HepG2 (cell line): ENCODE results near the gene SH3BP5. TPM values are rescaled to one million over a fixed set of nuclear protein-coding genes. Genes with fewer than 3 reads are reported as not detected.

Experiments
- DNMT1 ChIP-seq: sonication (generic); formaldehyde crosslinking; IDR thresholded peaks from 2 replicates; pipeline ENCODE4 v1.5.1; 2020; ENCODE audit warnings: mild to moderate bottlenecking, missing genetic modification reagents
- EED ChIP-seq: sonication (generic); formaldehyde crosslinking; IDR thresholded peaks from 2 replicates; pipeline ENCODE4 v1.5.0; 2020; ENCODE audit warnings: mild to moderate bottlenecking, missing genetic modification reagents
- GABPA ChIP-seq, 2 experiments: IDR thresholded peaks; 2 replicates each; pipeline ENCODE4 v1.6.1; 2011 to 2016; ENCODE audit warnings: low read depth in 2 of 2, low read length in 1 of 2, missing biosample characterization in 1 of 2, missing genetic modification characterization in 1 of 2
- HIC2 ChIP-seq: sonication (generic); formaldehyde crosslinking; IDR thresholded peaks from 2 replicates; pipeline ENCODE4 v1.9.0; 2022; ENCODE audit warnings: low read depth, missing genetic modification reagents
- HMG20B ChIP-seq: conservative IDR thresholded peaks from 2 replicates; pipeline ENCODE4 v1.6.1; 2016; ENCODE audit warnings: missing genetic modification reagents, missing compliant biosample characterization
- IKZF4 ChIP-seq: sonication (generic); formaldehyde crosslinking; IDR thresholded peaks from 2 replicates; pipeline ENCODE4 v1.5.1; 2020; ENCODE audit warnings: borderline replicate concordance, mild to moderate bottlenecking, low read depth, missing genetic modification reagents; ENCODE audit errors: not compliant biosample characterization
- MAFK ChIP-seq, 2 experiments: IDR thresholded peaks in 1 of 2; conservative IDR thresholded peaks in 1 of 2; 2 replicates each; pipeline ENCODE4 v1.6.1; 2011; ENCODE audit warnings: improper control_type of control experiment in 2 of 2, low read length in 2 of 2
- POLR2A ChIP-seq, 2 experiments: IDR thresholded peaks; 2 replicates each; pipeline ENCODE4 v1.6.1; 2011; ENCODE audit warnings: low read depth in 2 of 2, low read length in 2 of 2, mild to moderate bottlenecking in 1 of 2, moderate library complexity in 1 of 2; ENCODE audit not compliant: insufficient read depth in 1 of 2
- PRMT3 ChIP-seq: sonication (generic); formaldehyde crosslinking; IDR thresholded peaks from 2 replicates; pipeline ENCODE4 v1.8.1; 2022; ENCODE audit warnings: low read depth, mild to moderate bottlenecking, moderate library complexity, missing genetic modification reagents, borderline replicate concordance
- SRY ChIP-seq: sonication (generic); formaldehyde crosslinking; IDR thresholded peaks from 2 replicates; pipeline ENCODE4 v1.8.0; 2022; ENCODE audit warnings: mild to moderate bottlenecking, missing genetic modification reagents
- TCF7 ChIP-seq: sonication (generic); IDR thresholded peaks from 2 replicates; pipeline ENCODE4 v1.6.1; 2016; ENCODE audit warnings: antibody characterized with exemption, low read depth
- TRAFD1 ChIP-seq: sonication (generic); formaldehyde crosslinking; IDR thresholded peaks from 2 replicates; pipeline ENCODE4 v1.5.1; 2020; ENCODE audit warnings: missing genetic modification reagents, mild to moderate bottlenecking, borderline replicate concordance
- YY1 ChIP-seq: IDR thresholded peaks from 2 replicates; pipeline ENCODE4 v1.6.1; 2011; ENCODE audit warnings: low read length, low read depth, moderate library complexity, mild to moderate bottlenecking; ENCODE audit not compliant: insufficient read depth, insufficient replicate concordance
- ZFAT ChIP-seq: sonication (generic); formaldehyde crosslinking; conservative IDR thresholded peaks from 2 replicates; pipeline ENCODE4 v1.8.1; 2023; ENCODE audit warnings: missing genetic modification reagents, inconsistent platforms
- ZNF709 ChIP-seq: sonication (generic); formaldehyde crosslinking; IDR thresholded peaks from 2 replicates; pipeline ENCODE4 v1.5.0; 2020; ENCODE audit warnings: mild to moderate bottlenecking, missing genetic modification reagents
- ZNF790 ChIP-seq: sonication (generic); formaldehyde crosslinking; IDR thresholded peaks from 2 replicates; pipeline ENCODE4 v1.8.0; 2022; ENCODE audit warnings: missing genetic modification reagents, mild to moderate bottlenecking, borderline replicate concordance
- polyA plus RNA-seq, 8 experiments: library from polyadenylated mRNA; depleted of rRNA in 3 of 8; stranded (reverse) in 7 of 8; unstranded in 1 of 8; fragments of >200 nt; fragmentation: Illumina TruSeq in 4 of 8; extraction: Trizol in 4 of 8; gene quantifications; 2 replicates each; pipeline versions ENCODE4 v1.2.1 to v1.2.3, GENCODE V29; 2011 to 2016; ENCODE audit warnings: low read depth in 4 of 8, missing spikeins in 1 of 8, mixed read lengths in 1 of 8; ENCODE audit not compliant: insufficient read depth in 1 of 8
- total RNA-seq, 5 experiments: library from RNA; depleted of rRNA; stranded (reverse); fragments of >200 nt; fragmentation: Illumina TruSeq; extraction: Trizol; gene quantifications; 2 replicates each; pipeline ENCODE4 v1.2.3, GENCODE V29; 2016; ENCODE audit warnings: low read depth in 1 of 5
- TF ChIP-seq, protein P1 (sequence below): sonication (generic); formaldehyde crosslinking; IDR thresholded peaks from 2 replicates; pipeline ENCODE4 v1.8.0; 2022; ENCODE audit warnings: mild to moderate bottlenecking, missing genetic modification reagents, borderline replicate concordance
- TF ChIP-seq, protein P2 (sequence below): sonication (generic); formaldehyde crosslinking; IDR thresholded peaks from 2 replicates; pipeline ENCODE4 v1.5.1; 2020; ENCODE audit warnings: mild to moderate bottlenecking, moderate library complexity, missing genetic modification reagents
- TF ChIP-seq, protein P3 (sequence below): sonication (generic); formaldehyde crosslinking; IDR thresholded peaks from 2 replicates; pipeline ENCODE4 v1.9.0; 2021; ENCODE audit warnings: missing genetic modification reagents, mild to moderate bottlenecking, borderline replicate concordance

SH3BP5 gene
- total and polyA plus RNA-seq, 2 of the 13 experiments (the other 11 are each of a cell fraction or from before 2014, with no cell fraction given), result 0.09 to 0.16 TPM

GRCh38 chr3:15205934-15206661 lies 126.3 kb downstream of the SH3BP5 start, which contains the start of gene CAPN7 (continued):
- no peak for TF ChIP-seq TRAFD1 (CRISPR knock-in tag)
- TF ChIP-seq YY1, result peak; percentile 59
- TF ChIP-seq PRMT3, result no peak; the same call in 1 of the 2 replicates
- no peak for TF ChIP-seq HMG20B
- TF ChIP-seq, protein P1, sequence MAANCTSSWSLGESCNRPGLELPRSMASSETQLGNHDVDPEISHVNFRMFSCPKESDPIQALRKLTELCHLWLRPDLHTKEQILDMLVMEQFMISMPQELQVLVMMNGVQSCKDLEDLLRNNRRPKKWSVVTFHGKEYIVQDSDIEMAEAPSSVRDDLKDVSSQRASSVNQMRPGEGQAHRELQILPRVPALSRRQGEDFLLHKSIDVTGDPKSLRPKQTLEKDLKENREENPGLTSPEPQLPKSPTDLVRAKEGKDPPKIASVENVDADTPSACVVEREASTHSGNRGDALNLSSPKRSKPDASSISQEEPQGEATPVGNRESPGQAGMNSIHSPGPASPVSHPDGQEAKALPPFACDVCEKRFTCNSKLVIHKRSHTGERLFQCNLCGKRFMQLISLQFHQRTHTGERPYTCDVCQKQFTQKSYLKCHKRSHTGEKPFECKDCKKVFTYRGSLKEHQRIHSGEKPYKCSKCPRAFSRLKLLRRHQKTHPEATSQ (CRISPR knock-in tag), result 0 out of 2 replicates have a peak, but pooled peaks have one; percentile 37
- TF ChIP-seq ZNF790 (CRISPR knock-in tag), result peak; percentile 15; the same call in 1 of the 2 replicates
- TF ChIP-seq GABPA (IDR thresholded peaks at IDR 0.05; ENCODE audit: low read depth, low read length), result no peak
- TF ChIP-seq GABPA (CRISPR knock-in tag; IDR thresholded peaks at IDR 0.05; ENCODE audit: low read depth), result no peak
- TF ChIP-seq POLR2A (IDR thresholded peaks at IDR 0.05; ENCODE audit: insufficient read depth in 1 of 2, low read depth in 2 of 2, low read length in 2 of 2), result peak; percentile 83 to 91
- TF ChIP-seq ZFAT (CRISPR knock-in tag), result no peak
- TF ChIP-seq, protein P2, sequence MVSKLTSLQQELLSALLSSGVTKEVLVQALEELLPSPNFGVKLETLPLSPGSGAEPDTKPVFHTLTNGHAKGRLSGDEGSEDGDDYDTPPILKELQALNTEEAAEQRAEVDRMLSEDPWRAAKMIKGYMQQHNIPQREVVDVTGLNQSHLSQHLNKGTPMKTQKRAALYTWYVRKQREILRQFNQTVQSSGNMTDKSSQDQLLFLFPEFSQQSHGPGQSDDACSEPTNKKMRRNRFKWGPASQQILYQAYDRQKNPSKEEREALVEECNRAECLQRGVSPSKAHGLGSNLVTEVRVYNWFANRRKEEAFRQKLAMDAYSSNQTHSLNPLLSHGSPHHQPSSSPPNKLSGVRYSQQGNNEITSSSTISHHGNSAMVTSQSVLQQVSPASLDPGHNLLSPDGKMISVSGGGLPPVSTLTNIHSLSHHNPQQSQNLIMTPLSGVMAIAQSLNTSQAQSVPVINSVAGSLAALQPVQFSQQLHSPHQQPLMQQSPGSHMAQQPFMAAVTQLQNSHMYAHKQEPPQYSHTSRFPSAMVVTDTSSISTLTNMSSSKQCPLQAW (CRISPR knock-in tag), result peak; percentile 59; the same call in 1 of the 2 replicates
- no peak for TF ChIP-seq MAFK (conservative IDR thresholded peaks at IDR 0.05 in 1 of 2, IDR thresholded peaks at IDR 0.05 in 1 of 2; ENCODE audit: low read length in 2 of 2)
- peak; percentile 70 for TF ChIP-seq EED (CRISPR knock-in tag)
- TF ChIP-seq HIC2 (CRISPR knock-in tag), result peak; percentile 74
- TF ChIP-seq, protein P3, sequence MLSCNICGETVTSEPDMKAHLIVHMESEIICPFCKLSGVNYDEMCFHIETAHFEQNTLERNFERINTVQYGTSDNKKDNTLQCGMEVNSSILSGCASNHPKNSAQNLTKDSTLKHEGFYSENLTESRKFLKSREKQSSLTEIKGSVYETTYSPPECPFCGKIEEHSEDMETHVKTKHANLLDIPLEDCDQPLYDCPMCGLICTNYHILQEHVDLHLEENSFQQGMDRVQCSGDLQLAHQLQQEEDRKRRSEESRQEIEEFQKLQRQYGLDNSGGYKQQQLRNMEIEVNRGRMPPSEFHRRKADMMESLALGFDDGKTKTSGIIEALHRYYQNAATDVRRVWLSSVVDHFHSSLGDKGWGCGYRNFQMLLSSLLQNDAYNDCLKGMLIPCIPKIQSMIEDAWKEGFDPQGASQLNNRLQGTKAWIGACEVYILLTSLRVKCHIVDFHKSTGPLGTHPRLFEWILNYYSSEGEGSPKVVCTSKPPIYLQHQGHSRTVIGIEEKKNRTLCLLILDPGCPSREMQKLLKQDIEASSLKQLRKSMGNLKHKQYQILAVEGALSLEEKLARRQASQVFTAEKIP (CRISPR knock-in tag), result no peak
- TF ChIP-seq TCF7, result no peak
- peak; percentile 91 for TF ChIP-seq SRY
- peak; percentile 59; the same call in 1 of the 2 replicates for TF ChIP-seq ZNF709 (CRISPR knock-in tag)
- peak; percentile 62 for TF ChIP-seq IKZF4 (CRISPR knock-in tag)
- peak; percentile 98; the same call in 1 of the 2 replicates for TF ChIP-seq DNMT1 (CRISPR knock-in tag)
